ENCODE measurements around the gene SMARCC1. TPM values are rescaled to one million over a fixed set of nuclear protein-coding genes. Genes with fewer than 3 reads are reported as not detected.
A peak's percentile ranks its signal among the peaks of the same experiment; 100 is the strongest.

The SMARCC1 gene
- total RNA-seq, 6 experiments from 2014 or later, result 65.8 to 81.9 (median 69.2) TPM

- H3K36me3 Mint-ChIP-seq (ENCODE audit: low read depth), result peaks cover 5% of the 10 kb centered on the region; the same call in 1 of the 2 replicates
These were observed 12.9 kb upstream of the SMARCC1 start for GRCh38 chr3:47794544-47794943.

GRCh38 chr3:47792699-47793098 is 11.0 kb upstream of the SMARCC1 start:
- H3K27me3 Mint-ChIP-seq (ENCODE audit: insufficient read depth), result no peaks in the 10 kb centered on the region
- peaks cover 15% of the 10 kb centered on the region for H3K9me3 Mint-ChIP-seq

More at GRCh38 chr3:47794544-47794943, 12.9 kb upstream of the SMARCC1 start:
- no peak for DNase-seq
- Mint-ChIP-seq H3K27ac (no peak overlapping the region), H3K27me3 (ENCODE audit: insufficient read depth) (no peaks in the 10 kb centered on the region), H3K9me3 (peaks cover 15% of the 10 kb centered on the region), H3K4me3 (no peak overlapping the region), H3K4me1 (ENCODE audit: low read depth) (no peaks in the 10 kb centered on the region)
- TF ChIP-seq, protein P1, sequence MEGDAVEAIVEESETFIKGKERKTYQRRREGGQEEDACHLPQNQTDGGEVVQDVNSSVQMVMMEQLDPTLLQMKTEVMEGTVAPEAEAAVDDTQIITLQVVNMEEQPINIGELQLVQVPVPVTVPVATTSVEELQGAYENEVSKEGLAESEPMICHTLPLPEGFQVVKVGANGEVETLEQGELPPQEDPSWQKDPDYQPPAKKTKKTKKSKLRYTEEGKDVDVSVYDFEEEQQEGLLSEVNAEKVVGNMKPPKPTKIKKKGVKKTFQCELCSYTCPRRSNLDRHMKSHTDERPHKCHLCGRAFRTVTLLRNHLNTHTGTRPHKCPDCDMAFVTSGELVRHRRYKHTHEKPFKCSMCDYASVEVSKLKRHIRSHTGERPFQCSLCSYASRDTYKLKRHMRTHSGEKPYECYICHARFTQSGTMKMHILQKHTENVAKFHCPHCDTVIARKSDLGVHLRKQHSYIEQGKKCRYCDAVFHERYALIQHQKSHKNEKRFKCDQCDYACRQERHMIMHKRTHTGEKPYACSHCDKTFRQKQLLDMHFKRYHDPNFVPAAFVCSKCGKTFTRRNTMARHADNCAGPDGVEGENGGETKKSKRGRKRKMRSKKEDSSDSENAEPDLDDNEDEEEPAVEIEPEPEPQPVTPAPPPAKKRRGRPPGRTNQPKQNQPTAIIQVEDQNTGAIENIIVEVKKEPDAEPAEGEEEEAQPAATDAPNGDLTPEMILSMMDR (IDR thresholded peaks at IDR 0.05), result no peak

DNA sequence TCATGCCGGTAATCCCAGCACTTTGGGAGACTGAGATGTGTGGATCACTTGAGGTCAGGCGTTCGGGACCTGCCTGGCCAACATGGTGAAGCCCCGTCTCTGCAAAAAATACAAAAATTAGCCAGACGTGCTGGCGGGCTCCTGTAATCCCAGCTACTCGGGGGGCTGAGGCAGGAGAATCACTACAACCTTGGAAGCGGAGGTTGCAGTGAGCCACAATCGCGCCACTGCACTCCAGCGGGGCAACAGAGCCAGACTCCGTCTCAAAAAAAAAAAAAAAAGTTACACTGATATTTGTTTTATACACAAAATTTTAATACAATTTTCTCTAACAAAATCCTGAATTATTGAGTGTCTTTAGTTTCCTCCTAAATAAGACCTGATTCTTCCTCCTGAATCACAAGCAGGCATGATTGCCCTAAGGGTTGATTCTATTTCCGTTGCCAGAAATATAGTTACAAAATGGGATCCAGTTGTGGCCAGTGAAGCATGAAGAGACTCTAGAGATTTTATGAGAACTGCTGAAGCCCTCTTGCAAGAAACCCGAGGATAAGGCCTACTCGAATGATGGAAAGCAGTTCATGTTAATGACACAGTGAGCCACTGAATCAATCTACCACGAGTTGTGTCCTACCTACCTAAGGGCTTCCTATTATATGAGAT is 9.6 kb upstream of the SMARCC1 start:
- Mint-ChIP-seq H3K27me3 (ENCODE audit: insufficient read depth) (no peaks in the 10 kb centered on the region), H3K9me3 (peaks cover 15% of the 10 kb centered on the region), H3K27ac (no peak overlapping the region), H3K4me3 (no peak overlapping the region), H3K4me1 (ENCODE audit: low read depth) (no peaks in the 10 kb centered on the region), H3K36me3 (ENCODE audit: low read depth) (peaks cover 5% of the 10 kb centered on the region; the same call in 1 of the 2 replicates)
- DNase-seq, result peak; percentile 16
- TF ChIP-seq, protein P1 (IDR thresholded peaks at IDR 0.05), result no peak

More at GRCh38 chr3:47792699-47793098, 11.0 kb upstream of the SMARCC1 start:
- peaks cover 5% of the 10 kb centered on the region; the same call in 1 of the 2 replicates for H3K36me3 Mint-ChIP-seq (ENCODE audit: low read depth)
- H3K27ac Mint-ChIP-seq, result no peak overlapping the region
- H3K4me3 Mint-ChIP-seq, result no peak overlapping the region
- TF ChIP-seq, protein P1 (IDR thresholded peaks at IDR 0.05), result no peak
- H3K4me1 Mint-ChIP-seq (ENCODE audit: low read depth), result no peaks in the 10 kb centered on the region
- no peak for DNase-seq

- Mint-ChIP-seq H3K36me3 (ENCODE audit: low read depth) (no peaks in the 10 kb centered on the region), H3K27me3 (ENCODE audit: insufficient read depth) (peaks cover 8% of the 10 kb centered on the region), H3K4me1 (ENCODE audit: low read depth) (peaks cover 23% of the 10 kb centered on the region), H3K9me3 (no peaks in the 10 kb centered on the region), H3K4me3 (no peak overlapping the region), H3K27ac (no peak overlapping the region)
- no peak for DNase-seq
- TF ChIP-seq, protein P1 (IDR thresholded peaks at IDR 0.05), result no peak
These were observed 2.0 kb upstream of the SMARCC1 start for GRCh38 chr3:47783673-47784072.

DNA sequence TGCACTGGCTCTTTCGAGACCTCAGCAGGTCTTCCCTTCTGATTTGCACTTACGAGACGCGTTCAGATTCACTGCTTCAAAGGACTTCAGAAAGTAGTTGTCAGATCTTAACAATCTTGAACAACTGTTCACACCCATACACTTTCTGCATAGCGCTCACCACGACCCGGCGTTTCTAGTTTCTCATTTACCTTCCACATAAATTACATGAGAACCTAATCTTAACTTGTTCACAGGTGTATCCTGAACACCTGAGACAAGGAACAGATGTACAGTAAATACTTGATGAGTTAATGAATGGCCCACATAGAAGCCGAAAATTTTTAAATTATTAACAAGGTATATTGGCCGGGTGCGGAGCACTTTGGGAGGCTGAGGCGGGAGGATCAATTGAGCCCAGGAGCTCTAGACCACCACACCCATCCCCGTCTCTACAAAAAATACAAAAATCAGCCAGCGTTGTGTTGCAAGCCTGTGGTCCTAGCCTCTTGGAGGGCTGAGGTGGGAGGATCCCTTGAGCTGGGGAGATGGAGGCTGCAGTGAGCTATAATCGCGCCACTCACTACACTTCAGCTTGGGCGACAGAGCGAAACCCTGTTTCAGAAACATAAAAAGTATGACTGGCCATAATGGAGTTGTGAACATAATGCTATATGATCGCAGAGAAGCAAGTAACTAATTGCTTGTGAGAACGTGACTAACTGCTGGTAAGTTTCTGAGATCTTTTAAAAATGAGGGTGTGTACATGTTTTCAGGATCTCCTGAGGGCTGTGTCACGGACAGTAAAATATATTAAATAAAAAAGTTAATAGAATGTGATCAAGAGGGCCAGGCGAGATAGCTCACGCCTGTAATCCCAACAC is 984 bp upstream of the SMARCC1 start:
- DNase-seq, result no peak
- Mint-ChIP-seq H3K9me3 (no peaks in the 10 kb centered on the region), H3K27me3 (ENCODE audit: insufficient read depth) (peaks cover 8% of the 10 kb centered on the region), H3K4me1 (ENCODE audit: low read depth) (peaks cover 23% of the 10 kb centered on the region), H3K27ac (peak overlapping the region; percentile 99), H3K36me3 (ENCODE audit: low read depth) (no peaks in the 10 kb centered on the region), H3K4me3 (peak overlapping the region; percentile 98)
- TF ChIP-seq, protein P1 (IDR thresholded peaks at IDR 0.05), result no peak

Measured in HFFc6 (cell line).